Loucy (cell line): ENCODE data around the gene TSPO2.

Experiments used
- CTCF ChIP-seq: fragments of 200-600 bp; sonication (generic); conservative IDR thresholded peaks from 2 replicates; pipeline ENCODE4 v1.5.1; 2014; ENCODE audit warnings: mild to moderate bottlenecking, antibody characterized with exemption, low read length
- EZH2phosphoT487 ChIP-seq: fragments of 200-600 bp; IDR thresholded peaks from 2 replicates; pipeline ENCODE4 v1.6.1; 2018; ENCODE audit warnings: antibody characterized with exemption, mild to moderate bottlenecking, moderate library complexity, borderline replicate concordance

- TF ChIP-seq CTCF (peak; percentile 69), EZH2phosphoT487 (no peak)
Measured at GRCh38 chr6:40999569-40999968, 42.7 kb upstream of the TSPO2 start.
